Fibroblast of peridontal ligament (primary cell): ENCODE measurements around the gene TNPO3.
A peak's percentile ranks its signal among the peaks of the same experiment; 100 is the strongest.
"Not testable (repeated sequence)": the region's sequence is repeated elsewhere in the genome, so short reads cannot be mapped to it uniquely, and the experiment has no call there.

ENCODE experiments used
- DNase-seq: peaks from one replicate; pipeline ENCODE4 v3.0.0-alpha.2; 2010; ENCODE audit errors: extremely low read depth

TNPO3 gene

DNA sequence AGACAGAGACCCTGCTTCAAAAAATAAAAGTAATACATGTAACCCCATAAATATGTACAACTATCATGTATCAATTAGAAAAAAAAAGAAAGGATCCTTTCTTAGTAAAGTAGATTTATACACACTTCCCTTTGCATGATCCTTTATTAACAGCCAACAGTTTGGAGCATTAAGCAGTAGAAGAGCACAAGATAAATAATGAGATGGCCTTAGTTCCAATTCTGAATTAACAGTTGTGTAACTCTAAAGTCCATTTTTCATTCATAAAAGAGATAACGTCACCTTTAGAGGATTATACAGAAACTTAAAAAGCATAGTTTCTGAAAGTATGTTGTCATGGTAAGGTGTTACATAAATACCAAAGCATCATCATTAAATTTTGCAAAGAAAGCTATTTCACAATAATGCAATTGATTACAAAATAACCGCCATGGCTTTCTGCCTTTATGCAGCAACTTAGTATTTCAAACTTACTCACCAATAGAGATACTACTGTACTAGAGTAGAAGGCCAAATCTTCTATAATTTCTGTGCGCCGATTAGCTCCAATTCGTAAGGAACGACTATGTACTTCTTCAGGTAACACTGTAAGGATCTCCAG is 40.3 kb downstream of the TNPO3 start:
- no peak for DNase-seq

GRCh38 chr7:129013048-129013724 is 41.7 kb downstream of the TNPO3 start:
- no peak for DNase-seq

GRCh38 chr7:129012641-129013040 is 42.3 kb downstream of the TNPO3 start:
- DNase-seq, result no peak

DNA sequence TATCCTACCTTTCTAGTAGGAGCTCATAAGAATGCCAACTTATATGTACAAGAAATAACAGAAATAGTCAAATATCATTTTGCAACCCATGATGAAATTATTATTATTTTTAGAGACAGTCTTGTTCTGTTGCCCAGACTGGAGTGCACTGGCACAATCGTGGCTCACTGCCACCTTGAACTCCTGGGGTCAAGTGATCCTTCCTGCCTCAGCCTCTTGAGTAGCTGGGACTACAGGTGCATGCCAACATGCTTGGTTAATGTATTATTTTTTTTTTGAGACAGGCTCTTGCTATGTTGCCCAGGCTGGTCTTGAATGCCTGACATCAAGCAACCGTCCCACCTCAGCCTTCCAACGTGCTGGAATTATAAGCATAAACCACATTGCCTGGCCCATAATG is 44.8 kb downstream of the TNPO3 start:
- no peak for DNase-seq

GRCh38 chr7:129009437-129009836 is 45.5 kb downstream of the TNPO3 start:
- DNase-seq, result no peak

- DNase-seq, result no peak
Observed at GRCh38 chr7:129008645-129009414, 46.1 kb downstream of the TNPO3 start.

DNA sequence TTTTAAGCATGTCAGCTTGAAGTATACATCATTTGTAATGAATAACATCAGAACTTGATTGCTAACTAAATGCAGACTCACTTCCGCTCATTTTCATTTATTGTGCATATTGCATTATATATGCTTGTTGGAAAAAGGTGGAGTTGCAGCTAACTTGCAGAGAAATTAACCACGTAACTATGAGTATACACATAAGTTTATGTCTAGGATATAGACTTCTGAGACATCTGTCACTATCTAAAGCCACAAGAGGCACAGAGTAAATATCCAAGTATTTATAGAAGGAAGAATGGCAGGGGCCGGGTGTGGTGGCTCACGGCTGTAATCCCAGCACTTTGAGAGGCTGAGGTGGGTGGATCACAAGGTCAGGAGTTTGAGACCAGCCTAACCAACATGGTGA is 47.3 kb downstream of the TNPO3 start:
- no peak for DNase-seq

- no peak for DNase-seq
Observed at GRCh38 chr7:129006636-129007414, 48.1 kb downstream of the TNPO3 start.

DNA sequence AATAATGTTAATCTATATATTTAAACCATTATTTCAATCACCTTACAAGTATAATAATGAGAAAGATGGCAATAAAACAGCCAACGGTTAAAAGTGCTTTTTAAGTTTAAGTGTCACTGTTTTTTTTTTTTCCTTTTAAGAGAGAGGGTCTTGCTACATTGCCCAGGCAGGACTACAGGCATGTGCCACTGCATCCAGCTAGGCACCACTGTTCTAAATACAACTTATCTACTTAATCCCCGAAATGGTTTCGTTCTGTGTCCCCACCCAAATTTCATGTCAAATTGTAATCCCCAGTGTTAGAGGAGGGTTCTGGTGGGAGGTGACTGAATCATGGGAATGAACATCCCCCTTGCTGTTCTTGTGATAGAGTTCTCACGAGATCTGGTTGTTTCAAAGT is 49.7 kb downstream of the TNPO3 start:
- no peak for DNase-seq

DNA sequence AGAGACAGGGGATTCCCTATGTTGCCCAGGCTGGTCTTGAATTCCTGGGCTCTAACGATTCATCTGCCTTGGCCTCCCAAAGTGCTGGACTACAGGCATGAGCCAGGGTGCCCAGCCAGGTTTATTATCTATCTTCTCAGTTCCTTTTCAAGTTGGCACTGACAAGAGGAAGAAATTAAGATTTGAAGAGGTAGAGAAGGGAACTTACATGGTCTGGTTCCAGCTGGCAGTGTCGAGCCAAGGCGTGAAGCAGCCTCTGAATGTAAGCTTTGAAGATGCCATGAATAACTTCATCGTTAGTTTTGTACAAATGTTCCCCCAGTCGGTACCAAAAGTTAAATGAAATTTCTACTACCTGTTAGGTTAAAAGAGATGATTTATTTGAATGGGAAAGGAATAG is 57.7 kb downstream of the TNPO3 start:
- DNase-seq, result no peak

DNA sequence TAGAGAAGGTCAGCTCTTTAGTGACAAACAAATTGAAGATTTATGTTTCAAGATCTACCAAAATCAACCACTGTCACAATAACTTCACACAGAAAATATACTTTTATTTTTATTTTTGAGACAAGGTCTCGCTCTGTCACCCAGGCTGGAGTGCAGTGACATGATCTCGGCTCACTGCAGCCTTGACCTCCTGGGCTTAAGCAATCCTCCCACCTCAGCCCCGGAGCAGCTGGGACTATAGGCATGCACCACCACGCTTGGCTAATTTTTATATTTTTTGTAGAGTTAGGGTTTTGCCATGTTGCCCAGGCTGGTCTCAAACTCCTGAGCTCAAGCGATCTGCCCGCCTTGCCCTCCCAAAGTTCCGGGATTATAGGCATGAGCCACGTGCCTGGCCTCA is 60.4 kb downstream of the TNPO3 start:
- DNase-seq, result not testable (repeated sequence)

DNA sequence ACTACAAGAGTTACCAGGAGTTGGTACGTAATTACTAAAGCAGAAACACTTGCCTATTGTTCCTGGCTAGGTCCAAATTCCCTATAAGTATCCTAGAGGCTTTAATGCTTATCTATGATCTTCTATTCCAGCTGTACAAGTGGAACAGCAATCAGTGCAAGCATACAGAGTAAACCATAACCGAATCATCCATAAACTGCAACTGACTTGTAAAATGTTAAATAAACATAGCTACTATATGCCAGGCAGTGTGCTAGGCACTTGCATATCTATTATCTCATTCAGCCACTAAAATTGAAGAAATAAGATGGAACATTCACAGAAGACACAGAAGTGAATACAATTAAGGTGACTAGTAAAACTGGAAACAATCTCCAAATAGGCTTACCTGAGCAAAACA is 61.5 kb downstream of the TNPO3 start:
- no peak for DNase-seq

- peak; percentile 12 for DNase-seq
Observed at GRCh38 chr7:128989961-128990360, 65.0 kb downstream of the TNPO3 start.

- DNase-seq, result no peak
Observed at GRCh38 chr7:128988372-128988771, 66.5 kb downstream of the TNPO3 start.

DNA sequence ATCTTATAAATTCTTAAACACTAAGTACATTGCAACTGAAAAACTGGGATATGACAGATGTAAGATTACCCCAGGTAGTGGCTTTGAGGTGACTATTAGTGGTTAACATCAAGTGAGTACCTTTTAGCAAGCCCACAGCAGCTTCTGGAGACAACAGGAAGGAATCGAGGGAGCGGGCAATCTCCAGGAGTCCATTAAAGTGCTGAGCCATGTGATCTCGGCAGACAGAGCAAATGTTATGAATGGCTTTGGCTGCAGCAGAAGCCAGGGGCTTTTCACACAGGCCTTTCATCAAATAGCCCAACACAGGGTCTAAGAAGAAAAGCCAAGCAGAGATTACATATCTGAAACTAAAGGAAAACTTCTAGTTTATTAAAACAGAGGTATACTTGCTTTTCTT is 68.3 kb downstream of the TNPO3 start:
- no peak for DNase-seq

DNA sequence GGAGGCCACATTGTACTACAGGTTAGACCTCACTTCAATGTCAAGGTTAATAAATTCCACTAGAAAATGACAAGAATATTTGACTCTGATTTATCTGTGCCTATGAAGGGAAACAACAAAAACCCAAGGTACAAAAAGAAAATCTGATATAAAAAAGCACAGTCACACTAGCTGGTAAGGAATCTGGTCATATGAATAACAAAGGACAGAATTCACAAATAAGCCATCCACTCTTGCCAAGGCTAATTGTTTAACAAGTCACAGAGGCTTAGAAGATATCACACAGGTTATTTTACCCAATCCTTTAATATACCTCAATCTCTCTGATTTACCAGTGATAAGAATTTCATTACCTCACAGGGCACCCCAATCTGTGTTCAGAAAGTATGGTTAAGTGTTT is 69.3 kb downstream of the TNPO3 start:
- no peak for DNase-seq

DNA sequence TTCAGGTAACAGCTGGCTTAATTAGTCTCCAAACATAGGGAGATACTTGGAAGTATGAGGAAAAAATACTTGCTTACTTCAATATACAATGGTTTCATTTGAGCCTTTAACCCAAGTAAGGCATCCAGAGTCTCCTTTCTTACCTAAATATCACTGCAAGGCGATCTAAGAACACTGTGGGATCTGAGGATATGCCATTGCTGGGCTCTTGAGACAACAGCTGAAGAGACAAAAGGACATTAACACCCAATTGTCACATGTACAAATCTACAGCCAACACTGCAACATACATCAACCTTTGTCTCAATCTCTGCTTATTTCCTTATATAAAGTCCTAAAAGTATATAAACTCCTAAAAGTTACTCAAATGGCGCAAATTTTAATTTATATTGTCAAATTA is 72.8 kb downstream of the TNPO3 start:
- DNase-seq, result no peak

GRCh38 chr7:128974241-128974934 is 80.5 kb downstream of the TNPO3 start:
- no peak for DNase-seq

DNA sequence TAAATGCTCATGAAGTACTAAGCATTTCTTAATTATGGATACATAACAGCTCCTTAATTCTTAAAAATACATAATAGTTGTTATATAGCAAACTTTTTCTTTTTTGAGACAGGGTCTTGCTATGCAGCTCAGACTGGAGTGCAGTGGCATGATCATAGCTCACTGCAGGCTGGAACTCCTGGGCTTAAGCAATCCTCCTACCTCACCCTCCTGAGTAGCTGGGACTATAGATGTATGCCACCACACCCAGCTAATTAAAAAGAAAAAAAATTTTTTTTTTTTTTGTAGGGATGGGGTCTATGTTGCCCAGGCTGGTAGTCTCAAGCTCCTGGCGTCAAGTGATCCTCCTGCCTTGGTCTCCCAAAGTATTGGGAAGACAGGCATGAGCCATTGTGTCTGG is 86.3 kb downstream of the TNPO3 start:
- no peak for DNase-seq

DNA sequence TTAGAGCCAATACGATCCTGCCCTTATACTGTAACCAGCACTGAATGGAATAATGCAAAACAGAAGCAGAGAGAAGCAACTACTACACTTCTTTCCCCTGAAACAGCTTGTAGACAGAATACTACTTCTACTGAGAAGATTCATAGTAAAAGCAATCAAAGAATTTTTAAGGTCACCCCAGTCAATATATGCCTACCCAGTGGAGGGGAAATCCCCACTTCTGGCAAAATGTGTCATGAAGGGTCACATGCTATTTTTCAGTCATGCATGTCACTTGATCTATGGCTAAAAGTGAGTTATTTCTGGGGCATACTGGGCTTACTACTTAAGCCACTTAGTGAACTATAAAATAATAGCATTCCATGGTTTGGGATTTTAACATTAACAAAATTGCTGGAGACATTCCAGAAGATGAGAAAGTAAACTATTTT is 91.6 kb downstream of the TNPO3 start:
- DNase-seq, result peak; percentile 21

GRCh38 chr7:128962899-128963298 is 92.0 kb downstream of the TNPO3 start:
- DNase-seq, result no peak
